Endodermal cell (in vitro differentiated cells): ENCODE data around the gene PLXNB3. TPM values are rescaled to one million over a fixed set of nuclear protein-coding genes. Genes with fewer than 3 reads are reported as not detected.
"Not testable (repeated sequence)": the region's sequence is repeated elsewhere in the genome, so short reads cannot be mapped to it uniquely, and the experiment has no call there.

Source experiments
- DNase-seq: peaks from one replicate; pipeline ENCODE4 v3.0.0-alpha.2; 2017
- H3K27ac ChIP-seq: 2 replicates; pipeline ENCODE4 v1.5.1; 2013; ENCODE audit warnings: mild to moderate bottlenecking, low read depth, low read length, moderate library complexity
- H3K27me3 ChIP-seq: 2 replicates; pipeline ENCODE4 v1.6.1; 2013; ENCODE audit warnings: mild to moderate bottlenecking, low read length, moderate library complexity; ENCODE audit not compliant: insufficient read depth, control insufficient read depth, poor library complexity, severe bottlenecking
- H3K36me3 ChIP-seq: 2 replicates; pipeline ENCODE4 v1.7.0; 2013; ENCODE audit warnings: mild to moderate bottlenecking, low read length, moderate library complexity; ENCODE audit not compliant: control insufficient read depth, insufficient read depth
- H3K4me1 ChIP-seq: one replicate; pipeline ENCODE4 v1.7.0; 2013; ENCODE audit warnings: low read length; ENCODE audit not compliant: control insufficient read depth, insufficient read depth
- H3K4me3 ChIP-seq: 2 replicates; pipeline ENCODE4 v1.5.1; 2013; ENCODE audit warnings: mild to moderate bottlenecking, low read length, moderate library complexity
- H3K9ac ChIP-seq: 2 replicates; pipeline ENCODE4 v1.6.1; 2013; ENCODE audit warnings: mild to moderate bottlenecking, low read length, moderate library complexity; ENCODE audit not compliant: poor library complexity, severe bottlenecking; ENCODE audit errors: extremely low read depth
- H3K9me3 ChIP-seq: 2 replicates; pipeline ENCODE4 v1.6.1; 2013; ENCODE audit warnings: mild to moderate bottlenecking, low read length, moderate library complexity; ENCODE audit not compliant: control insufficient read depth
- H3K27ac Mint-ChIP-seq: 2 replicates; pipeline ENCODE4 v1.8.0; 2020; ENCODE audit warnings: mixed read lengths
- H3K27me3 Mint-ChIP-seq: 2 replicates; pipeline ENCODE4 v1.8.0; 2021; ENCODE audit warnings: mild to moderate bottlenecking, mixed read lengths; ENCODE audit not compliant: insufficient read depth
- H3K36me3 Mint-ChIP-seq: 2 replicates; pipeline ENCODE4 v1.8.0; 2020; ENCODE audit warnings: low read depth, mixed read lengths
- H3K4me1 Mint-ChIP-seq: 2 replicates; pipeline ENCODE4 v1.8.0; 2020; ENCODE audit warnings: mixed read lengths
- H3K4me3 Mint-ChIP-seq: 2 replicates; pipeline ENCODE4 v1.8.0; 2020; ENCODE audit warnings: mild to moderate bottlenecking, moderate library complexity, mixed read lengths
- H3K9me3 Mint-ChIP-seq: 2 replicates; pipeline ENCODE4 v1.8.0; 2020; ENCODE audit warnings: mild to moderate bottlenecking, mixed read lengths
- CTCF ChIP-seq: fragments of 200-600 bp; sonication (generic); conservative IDR thresholded peaks from 2 replicates; pipeline ENCODE4 v1.5.0; 2021; ENCODE audit warnings: antibody characterized with exemption, mild to moderate bottlenecking
- WGBS, 2 experiments: methylation state at CpG; one replicate each; pipeline versions ENCODE4 v1.1.5 to v1.1.7; 2013; ENCODE audit warnings: missing lambda C conversion rate in 2 of 2, mixed read lengths in 1 of 2; ENCODE audit not compliant: insufficient coverage in 1 of 2, insufficient read length in 1 of 2; 5-methylcytosine and 5-hydroxymethylcytosine counted together
- total RNA-seq, 2 donors: library from RNA; stranded (reverse); fragmentation: NEBNext Ultra II Directional in 1 of 2; extraction: Animal tissue kit (Norgen Biotek cat#: 25700) in 1 of 2; gene quantifications; 2 replicates in 1 of 2; 3 replicates in 1 of 2; pipeline ENCODE4 v1.2.1, GENCODE V29; 2021

Gene PLXNB3
- total RNA-seq, 2 donors from 2014 or later, result 1.1 TPM

DNA sequence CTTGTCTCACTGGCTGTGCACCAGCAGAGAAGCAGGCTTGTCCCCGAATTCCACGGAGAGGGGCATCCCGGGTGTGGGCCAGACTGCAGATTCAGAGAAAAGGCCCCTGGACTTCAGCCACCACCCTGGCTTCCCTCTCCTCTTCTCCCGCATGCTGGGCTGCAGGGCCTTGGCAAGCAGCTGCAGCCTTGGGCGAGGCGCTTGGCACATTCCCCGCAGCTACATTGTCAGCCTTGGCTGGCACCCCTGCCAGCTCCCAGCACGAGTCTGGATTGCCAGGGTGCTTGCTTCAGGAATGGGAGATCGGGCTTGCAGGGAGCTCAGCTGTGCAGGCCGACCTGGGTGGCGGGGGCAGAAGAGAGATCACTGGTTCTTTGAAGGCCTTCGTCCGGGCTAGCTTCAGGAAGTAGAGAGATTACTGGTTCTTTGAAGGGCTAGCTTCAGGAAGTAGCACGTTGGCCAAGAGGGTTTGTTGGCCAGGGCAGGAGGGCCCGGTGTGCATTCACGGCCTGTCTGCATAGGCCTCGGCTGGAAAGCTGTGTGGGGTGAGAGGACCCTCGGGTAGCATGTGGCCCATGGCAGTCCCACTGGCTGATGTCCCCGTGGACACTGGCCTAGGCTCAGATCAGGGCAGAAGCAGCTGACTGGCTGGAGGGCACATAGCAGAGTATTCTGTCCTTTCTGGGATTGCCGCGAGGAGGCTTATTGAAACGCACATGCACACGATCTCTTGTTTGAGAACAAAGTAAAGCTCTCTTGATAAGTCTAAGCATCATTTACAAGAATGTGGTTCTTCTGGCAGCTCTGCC, 36.7 kb upstream of the PLXNB3 start:
- no peak overlapping the region for H3K4me3 Mint-ChIP-seq
- TF ChIP-seq CTCF, result no peak
- Histone ChIP-seq H3K9ac (no peak overlapping the region), H3K27ac (peak overlapping the region; percentile 92), H3K36me3 (peaks cover 14% of the 10 kb centered on the region), H3K4me3 (no peak overlapping the region), H3K9me3 (peaks cover 15% of the 10 kb centered on the region), H3K4me1 (peaks cover 8% of the 10 kb centered on the region), H3K27me3 (no peaks in the 10 kb centered on the region)
- 71 to 76% methylated on average over 1 to 23 of the region's 23 CpGs for WGBS, 2 experiments
- H3K9me3 Mint-ChIP-seq, result peaks cover 69% of the 10 kb centered on the region
- peaks cover 10% of the 10 kb centered on the region for H3K4me1 Mint-ChIP-seq
- H3K27me3 Mint-ChIP-seq, result no peaks in the 10 kb centered on the region
- DNase-seq, result peak; percentile 56
- H3K27ac Mint-ChIP-seq, result peak overlapping the region; percentile 44
- peaks cover 28% of the 10 kb centered on the region for H3K36me3 Mint-ChIP-seq

DNA sequence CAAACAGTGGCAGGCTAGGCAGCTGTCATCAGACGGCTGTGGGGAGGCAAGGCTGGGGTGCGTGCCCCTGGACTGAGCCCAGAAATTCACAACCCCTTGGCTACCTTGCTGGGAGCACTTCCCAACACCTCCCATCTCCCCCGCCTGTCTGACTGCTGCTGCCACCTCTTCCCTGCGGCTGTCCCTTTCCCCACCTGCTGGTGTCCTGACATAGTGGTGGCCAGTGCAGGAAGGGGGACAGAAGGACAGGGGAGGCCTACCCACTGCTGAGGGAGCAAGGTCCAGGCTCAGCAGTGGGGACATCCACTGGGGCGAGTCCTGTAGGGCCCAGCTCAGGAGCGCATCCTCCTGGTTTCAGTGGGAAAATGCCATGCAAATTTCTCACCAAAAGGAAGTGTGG, 36.0 kb upstream of the PLXNB3 start:
- Histone ChIP-seq H3K4me1 (peaks cover 8% of the 10 kb centered on the region), H3K36me3 (peaks cover 10% of the 10 kb centered on the region), H3K27me3 (no peaks in the 10 kb centered on the region), H3K9me3 (peaks cover 15% of the 10 kb centered on the region), H3K9ac (no peak overlapping the region), H3K4me3 (no peak overlapping the region), H3K27ac (no peak overlapping the region)
- H3K4me1 Mint-ChIP-seq, result peaks cover 7% of the 10 kb centered on the region
- peaks cover 26% of the 10 kb centered on the region for H3K36me3 Mint-ChIP-seq
- no peak overlapping the region for H3K27ac Mint-ChIP-seq
- peaks cover 66% of the 10 kb centered on the region for H3K9me3 Mint-ChIP-seq
- WGBS, 2 experiments, result 95 to 100% methylated on average over 2 to 6 of the region's 6 CpGs
- H3K4me3 Mint-ChIP-seq, result no peak overlapping the region
- H3K27me3 Mint-ChIP-seq, result no peaks in the 10 kb centered on the region
- peak; percentile 24 for TF ChIP-seq CTCF
- no peak for DNase-seq

- peaks cover 15% of the 10 kb centered on the region for H3K9me3 ChIP-seq
- no peak overlapping the region for H3K27ac Mint-ChIP-seq
- no peak overlapping the region for H3K9ac ChIP-seq
- H3K4me1 ChIP-seq, result peaks cover 8% of the 10 kb centered on the region
- H3K9me3 Mint-ChIP-seq, result peaks cover 73% of the 10 kb centered on the region
- peaks cover 7% of the 10 kb centered on the region for H3K4me1 Mint-ChIP-seq
- no peak overlapping the region for H3K4me3 Mint-ChIP-seq
- 97% methylated on average over 23 of the region's 23 CpGs; no CpG with 5 or more reads in 1 of the 2 experiments for WGBS, 2 experiments
- H3K36me3 Mint-ChIP-seq, result peaks cover 29% of the 10 kb centered on the region
- no peaks in the 10 kb centered on the region for H3K27me3 ChIP-seq
- H3K27ac ChIP-seq, result no peak overlapping the region
- H3K4me3 ChIP-seq, result no peak overlapping the region
- no peak for DNase-seq
- no peak for TF ChIP-seq CTCF
- H3K36me3 ChIP-seq, result peaks cover 10% of the 10 kb centered on the region
- H3K27me3 Mint-ChIP-seq, result no peaks in the 10 kb centered on the region
These were observed 35.0 kb upstream of the PLXNB3 start for GRCh38 chrX:153728951-153729631.

- H3K27me3 Mint-ChIP-seq, H3K27ac ChIP-seq, DNase-seq, H3K4me3 ChIP-seq, H3K4me3 Mint-ChIP-seq, H3K4me1 Mint-ChIP-seq, H3K27me3 ChIP-seq, H3K9ac ChIP-seq, H3K4me1 ChIP-seq, H3K27ac Mint-ChIP-seq: not testable (repeated sequence)
- H3K9me3 ChIP-seq, result peaks cover 15% of the 10 kb centered on the region
- peaks cover 10% of the 10 kb centered on the region for H3K36me3 ChIP-seq
- WGBS, 2 experiments, result 94 to 97% methylated on average over 11 to 23 of the region's 23 CpGs
- Mint-ChIP-seq H3K36me3 (peaks cover 35% of the 10 kb centered on the region), H3K9me3 (peaks cover 80% of the 10 kb centered on the region)
These were observed 33.9 kb upstream of the PLXNB3 start for GRCh38 chrX:153730115-153730514.
